Neuron (in vitro differentiated cells): ENCODE measurements around the gene UBE2L3.
A peak's percentile ranks its signal among the peaks of the same experiment; 100 is the strongest.

Experiments
- H2AFZ ChIP-seq: one replicate; pipeline ENCODE4 v1.6.1; 2013; ENCODE audit warnings: low read depth, mild to moderate bottlenecking, inconsistent platforms, low read length, moderate library complexity
- H3K27me3 ChIP-seq: one replicate; pipeline ENCODE4 v1.6.1; 2013; ENCODE audit warnings: low read length; ENCODE audit not compliant: insufficient read depth
- H3K36me3 ChIP-seq: one replicate; pipeline ENCODE4 v1.6.1; 2013; ENCODE audit warnings: low read length; ENCODE audit not compliant: insufficient read depth
- H3K4me1 ChIP-seq: one replicate; pipeline ENCODE4 v1.6.1; 2013; ENCODE audit warnings: low read length; ENCODE audit not compliant: insufficient read depth
- H3K4me3 ChIP-seq: 2 replicates; pipeline ENCODE4 v1.5.1; 2013; ENCODE audit warnings: mild to moderate bottlenecking, low read length, moderate library complexity
- H3K9me3 ChIP-seq: one replicate; pipeline ENCODE4 v1.6.1; 2013; ENCODE audit warnings: low read length

The UBE2L3 gene

DNA sequence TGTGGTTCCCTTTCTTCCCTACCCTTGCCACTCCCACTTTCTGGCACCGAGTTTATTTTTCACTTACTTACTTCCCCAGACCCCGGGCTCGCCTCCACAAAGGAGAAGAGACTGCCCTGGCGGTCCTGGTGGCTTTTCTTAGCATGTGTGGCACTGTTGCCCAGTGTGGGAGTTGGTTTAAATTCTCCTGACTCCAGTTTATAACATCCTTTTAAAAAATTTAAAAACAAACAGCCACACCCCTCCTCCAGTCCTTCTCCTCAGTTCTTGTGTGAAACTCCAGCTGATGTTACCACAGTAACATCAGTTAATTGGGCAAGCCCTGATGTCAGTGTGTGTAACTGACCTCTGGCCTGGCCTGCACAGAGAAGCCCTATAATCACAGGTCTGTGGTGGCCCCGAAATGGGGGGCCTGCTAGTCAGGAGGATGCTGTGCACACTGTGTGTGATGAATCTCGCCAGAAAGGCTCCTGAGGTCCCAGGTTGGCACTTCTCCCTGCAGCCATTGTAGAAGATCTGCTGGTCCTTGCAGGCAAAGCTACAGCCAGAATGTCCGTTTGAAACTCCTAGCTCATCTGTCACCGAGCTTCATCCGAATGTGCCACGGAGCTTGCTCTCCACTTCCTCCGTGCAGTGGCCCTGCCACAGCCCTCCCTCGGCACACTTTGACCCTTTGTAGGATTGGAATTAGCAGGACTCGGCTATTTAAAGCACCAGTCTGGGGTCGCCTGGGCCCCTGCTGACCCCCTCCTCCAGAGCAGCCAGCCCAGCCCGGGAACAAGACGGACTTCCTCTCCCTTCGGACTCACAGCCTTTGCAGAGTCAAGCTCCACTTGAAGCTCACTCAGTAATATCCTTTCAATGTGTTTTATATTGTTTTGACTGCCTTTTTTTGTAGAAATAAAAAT, 54.8 kb downstream of the UBE2L3 start:
- H3K4me3 ChIP-seq: no peak overlapping the region
- no peaks in the 10 kb centered on the region for H3K9me3 ChIP-seq
- peaks cover 25% of the 10 kb centered on the region for H3K36me3 ChIP-seq
- no peak overlapping the region for H2AFZ ChIP-seq
- no peaks in the 10 kb centered on the region for H3K27me3 ChIP-seq
- H3K4me1 ChIP-seq: peaks cover 8% of the 10 kb centered on the region

DNA sequence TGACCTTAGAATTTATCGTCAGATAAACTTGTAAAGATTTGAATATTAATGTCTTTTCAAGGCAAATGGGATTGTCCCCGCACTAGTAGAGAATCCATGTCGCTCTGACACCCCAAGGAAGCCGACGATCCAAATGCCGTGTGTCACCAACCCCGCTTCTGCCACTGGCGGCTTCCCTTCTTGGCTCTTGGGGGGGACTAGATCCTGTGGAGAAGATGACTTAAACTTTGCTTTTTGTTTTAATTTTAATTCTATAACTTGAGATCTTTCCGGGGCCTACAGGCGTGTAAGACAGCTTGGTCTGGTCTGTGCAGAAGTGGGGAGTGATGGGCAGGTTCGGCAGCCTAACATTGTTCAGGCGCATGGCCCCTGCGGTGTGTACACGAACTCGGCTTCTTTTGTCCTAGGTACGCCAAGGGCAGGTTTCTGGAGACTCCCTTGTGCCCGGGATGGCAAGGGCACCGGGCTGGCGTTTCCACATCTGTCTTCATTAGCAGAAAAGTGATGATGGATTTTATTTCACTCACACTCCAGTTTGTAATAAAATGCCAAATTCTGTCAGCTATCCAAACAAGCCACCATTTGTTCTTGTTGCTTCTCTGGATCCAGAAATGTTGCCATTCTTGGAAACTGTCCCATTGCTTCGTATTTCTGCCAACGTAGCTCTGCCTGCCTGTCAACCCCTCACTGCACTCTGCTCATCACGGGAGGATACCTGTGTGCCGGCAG, 55.6 kb downstream of the UBE2L3 start:
- peaks cover 30% of the 10 kb centered on the region for H3K36me3 ChIP-seq
- H3K27me3 ChIP-seq: no peaks in the 10 kb centered on the region
- peaks cover 8% of the 10 kb centered on the region for H3K4me1 ChIP-seq
- H3K4me3 ChIP-seq: no peak overlapping the region
- H2AFZ ChIP-seq: no peak overlapping the region
- H3K9me3 ChIP-seq: no peaks in the 10 kb centered on the region

DNA sequence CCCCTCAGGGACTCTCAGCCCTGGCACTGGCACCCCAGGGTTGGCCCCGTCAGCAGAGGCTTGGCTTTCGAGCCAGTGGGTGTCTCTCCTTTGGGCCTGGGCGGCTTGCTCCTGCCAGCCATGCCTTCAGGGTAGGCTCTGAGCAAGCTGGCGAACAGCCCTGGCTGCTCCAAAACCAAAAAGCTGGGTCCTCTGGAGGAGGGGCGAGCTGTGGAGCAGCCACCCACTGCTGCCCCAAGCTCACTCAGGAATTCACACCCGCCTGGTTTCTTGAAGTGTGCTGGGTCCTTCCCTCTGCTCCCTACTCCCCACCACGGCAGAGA, 56.1 kb downstream of the UBE2L3 start:
- Histone ChIP-seq H3K36me3 (peaks cover 32% of the 10 kb centered on the region), H3K9me3 (no peaks in the 10 kb centered on the region), H3K4me1 (peaks cover 8% of the 10 kb centered on the region), H3K4me3 (no peak overlapping the region), H3K27me3 (no peaks in the 10 kb centered on the region), H2AFZ (no peak overlapping the region)

DNA sequence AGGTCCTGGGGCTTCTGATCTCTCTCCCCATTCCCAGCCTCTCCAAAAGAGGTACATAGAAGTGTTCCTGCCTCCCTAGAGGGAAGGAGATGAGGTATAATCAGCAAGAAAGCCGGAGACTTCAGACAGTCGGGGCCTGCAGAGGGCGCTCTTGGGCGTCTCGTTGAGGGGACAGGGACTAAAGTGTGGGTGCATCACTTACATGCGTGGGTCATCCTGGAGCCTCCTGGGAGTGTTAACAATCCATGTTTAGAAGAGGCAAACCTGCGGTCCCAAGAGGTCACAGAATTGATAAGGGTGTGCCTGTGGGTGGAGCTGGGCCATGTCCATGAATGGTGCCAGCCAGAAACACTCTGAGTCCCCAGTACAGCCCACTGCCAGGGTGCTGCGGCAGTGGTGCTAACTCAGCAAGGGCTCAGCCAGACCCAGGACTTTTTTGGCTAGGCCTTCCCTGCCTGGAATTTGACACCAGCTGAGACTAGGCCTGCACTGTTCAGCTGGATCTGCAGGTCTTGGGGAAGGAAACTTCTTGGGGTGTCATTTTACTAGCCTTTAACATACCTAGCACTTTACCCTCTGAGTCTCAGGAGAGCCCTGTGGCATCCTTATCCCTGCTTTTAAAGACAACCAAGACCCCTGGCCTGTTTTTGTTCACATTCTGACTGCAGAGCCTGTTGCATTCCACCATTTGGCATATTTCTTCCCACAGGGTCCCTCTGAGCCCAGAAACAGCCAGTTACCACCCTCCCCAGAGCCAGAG, 56.8 kb downstream of the UBE2L3 start:
- Histone ChIP-seq H3K4me3 (no peak overlapping the region), H3K36me3 (peaks cover 30% of the 10 kb centered on the region), H3K9me3 (no peaks in the 10 kb centered on the region), H3K4me1 (peaks cover 8% of the 10 kb centered on the region), H3K27me3 (no peaks in the 10 kb centered on the region), H2AFZ (no peak overlapping the region)

DNA sequence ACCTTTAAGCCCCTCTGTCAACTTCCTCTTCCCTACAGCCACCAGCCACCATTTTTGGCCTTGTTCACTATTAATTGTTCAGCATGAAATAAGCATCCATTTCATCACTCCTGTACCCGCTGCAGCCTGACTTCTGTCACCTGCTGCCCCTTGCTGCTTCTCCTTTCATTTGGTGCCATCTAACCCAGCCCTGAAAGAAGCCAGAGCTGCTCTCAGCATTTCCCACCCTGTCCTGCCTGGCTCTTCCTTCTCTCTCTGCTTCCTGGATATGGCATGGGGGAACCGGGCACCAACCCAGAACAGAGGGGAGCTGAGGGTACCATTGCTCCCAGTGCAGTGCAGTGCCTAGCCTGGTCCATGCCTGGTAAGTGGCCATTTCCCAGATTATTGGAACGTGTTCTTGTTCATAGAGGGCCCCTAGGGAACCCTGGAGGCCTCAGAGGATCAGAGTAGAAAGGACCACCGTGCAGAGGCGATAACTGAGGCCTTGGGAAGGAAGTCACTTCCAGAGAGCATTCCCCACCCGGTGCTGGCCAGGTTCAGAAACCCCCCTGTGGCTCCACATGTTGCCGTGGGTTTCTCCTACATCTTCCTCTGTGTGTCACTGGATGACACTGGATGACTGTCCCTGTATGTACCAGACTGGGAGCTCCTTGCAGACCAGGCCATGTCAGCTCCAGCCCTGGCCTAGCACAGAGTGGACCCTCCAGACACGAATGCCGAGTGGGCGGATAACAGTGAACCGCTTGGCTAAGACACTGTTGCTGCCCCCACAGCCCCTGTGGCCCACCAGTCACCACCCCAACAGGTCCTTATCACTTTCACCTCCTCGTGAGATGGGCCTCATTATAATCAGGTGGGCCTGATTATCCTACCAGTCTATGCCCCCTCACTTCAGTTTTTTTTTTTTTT, 57.6 kb downstream of the UBE2L3 start:
- H3K36me3 ChIP-seq: peaks cover 28% of the 10 kb centered on the region

DNA sequence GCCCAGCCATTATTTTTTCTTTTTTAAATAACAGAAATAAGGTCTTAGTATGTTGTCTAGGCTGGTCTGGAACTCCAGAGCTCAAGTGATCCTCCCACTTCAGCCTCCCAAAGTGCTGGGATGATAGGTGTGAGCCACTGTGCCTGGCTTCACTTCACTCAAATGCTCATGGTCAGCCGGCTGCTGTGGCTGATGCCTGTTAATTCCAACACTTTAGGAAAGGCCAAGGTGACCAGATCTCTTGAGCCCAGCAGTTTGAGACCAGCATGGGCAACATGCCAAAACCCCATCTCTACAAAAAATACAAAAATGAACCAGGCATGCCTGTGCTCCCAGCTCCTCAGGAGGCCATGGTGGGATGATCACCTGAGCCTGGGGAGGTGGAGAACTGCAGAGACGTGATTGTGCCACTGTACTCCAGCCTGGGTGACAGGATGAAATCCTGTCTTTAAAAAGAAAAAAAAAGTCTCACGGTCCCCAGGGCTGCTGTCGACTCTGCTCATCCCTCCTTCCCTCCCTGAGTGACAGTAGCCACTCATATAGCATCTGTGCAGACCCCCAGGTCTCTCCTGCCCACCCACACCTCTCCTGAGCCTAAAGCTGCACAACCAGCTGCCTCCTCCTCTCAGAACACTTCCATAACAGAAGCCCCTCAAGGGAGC, 58.7 kb downstream of the UBE2L3 start:
- Histone ChIP-seq H3K9me3 (no peaks in the 10 kb centered on the region), H3K27me3 (no peaks in the 10 kb centered on the region), H3K36me3 (peaks cover 28% of the 10 kb centered on the region), H3K4me3 (no peak overlapping the region), H3K4me1 (peaks cover 8% of the 10 kb centered on the region), H2AFZ (no peak overlapping the region)

More for the DNA sequence above, 57.6 kb downstream of the UBE2L3 start:
- H3K27me3 ChIP-seq: no peaks in the 10 kb centered on the region
- H3K4me1 ChIP-seq: peaks cover 8% of the 10 kb centered on the region
- H3K9me3 ChIP-seq: no peaks in the 10 kb centered on the region
- H2AFZ ChIP-seq: no peak overlapping the region
- H3K4me3 ChIP-seq: no peak overlapping the region

DNA sequence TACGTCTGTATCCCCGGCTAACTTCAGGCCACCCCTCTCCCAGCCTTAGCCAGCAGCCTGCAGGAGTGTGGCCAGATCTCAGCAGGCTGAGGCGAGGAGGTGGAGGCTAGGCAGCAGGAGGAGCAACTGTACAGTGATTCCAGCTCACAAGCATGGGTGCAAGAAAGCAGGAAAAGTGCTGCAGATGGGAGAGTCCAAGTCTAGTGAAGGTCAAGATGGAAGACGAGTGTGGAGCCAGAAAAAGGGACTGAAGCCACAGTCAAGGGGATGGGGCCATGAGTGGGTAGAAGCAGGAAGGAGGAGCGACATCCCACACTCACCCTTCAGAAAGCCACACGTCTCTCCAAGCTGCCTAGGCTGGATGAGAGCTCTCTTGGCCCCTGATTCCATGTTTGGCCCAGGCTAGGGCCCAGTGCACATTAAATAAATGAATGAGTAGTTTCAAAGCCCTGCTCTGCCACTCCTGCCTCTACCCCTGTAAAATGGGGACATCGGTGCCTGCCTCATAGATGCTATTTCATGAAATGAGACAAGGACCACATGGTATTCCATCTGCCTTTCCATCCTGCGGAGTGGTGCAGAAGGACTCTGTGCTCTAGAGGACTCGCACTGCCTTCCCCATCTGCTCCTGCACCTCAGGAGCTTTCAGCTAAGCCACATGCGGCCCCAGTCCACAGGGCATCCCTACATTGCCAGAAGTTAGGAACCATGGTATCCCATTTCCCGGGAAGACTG, 59.4 kb downstream of the UBE2L3 start:
- Histone ChIP-seq H3K4me1 (peaks cover 8% of the 10 kb centered on the region), H2AFZ (no peak overlapping the region), H3K36me3 (peaks cover 26% of the 10 kb centered on the region), H3K9me3 (no peaks in the 10 kb centered on the region), H3K4me3 (no peak overlapping the region), H3K27me3 (no peaks in the 10 kb centered on the region)

DNA sequence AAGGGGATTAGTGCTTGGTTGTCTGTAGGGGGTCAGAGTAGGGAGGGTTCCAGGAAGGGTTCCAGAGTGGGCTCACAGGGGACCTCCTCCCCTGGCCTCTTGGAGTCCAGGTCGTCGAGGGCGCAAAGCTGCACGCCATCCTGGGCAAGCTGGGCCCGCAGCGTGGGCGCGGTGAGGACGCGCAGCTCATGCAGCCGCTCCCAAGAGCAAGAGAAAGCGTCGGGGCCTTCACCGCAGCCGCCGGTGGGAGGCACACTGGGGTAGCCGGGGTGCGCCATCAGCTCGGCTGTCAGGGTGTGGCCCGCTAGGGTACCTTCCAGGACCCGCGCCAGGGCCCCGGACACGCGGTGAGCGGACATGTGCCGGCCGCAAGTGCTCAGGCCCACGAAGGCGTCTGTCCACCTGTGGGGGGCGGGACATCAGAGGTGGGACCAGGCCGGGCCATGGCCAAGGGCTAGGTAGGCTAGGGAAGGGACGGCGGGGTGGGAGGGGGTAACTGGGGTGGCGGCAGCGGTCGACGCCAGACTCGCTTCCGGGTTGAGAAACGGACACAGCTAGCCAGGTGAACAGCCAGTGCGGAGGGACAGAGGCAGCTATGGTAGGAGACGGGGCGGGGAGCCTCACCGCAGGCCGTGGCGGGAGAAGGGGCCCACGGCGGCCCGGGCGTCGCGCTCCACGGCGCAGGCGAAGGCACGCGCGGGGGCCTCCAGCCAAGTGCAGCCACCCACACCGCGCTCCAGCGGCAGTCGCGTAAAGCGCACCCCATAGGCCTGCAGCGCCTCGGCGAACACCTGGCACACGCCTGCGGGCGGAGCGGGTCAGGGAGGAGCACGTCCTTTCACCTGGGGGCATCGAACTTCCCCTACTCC, 61.1 kb downstream of the UBE2L3 start:
- H3K4me3 ChIP-seq: peak overlapping the region; percentile 95
- H3K4me1 ChIP-seq: no peaks in the 10 kb centered on the region
- H3K27me3 ChIP-seq: no peaks in the 10 kb centered on the region
- no peak overlapping the region for H2AFZ ChIP-seq
- peaks cover 9% of the 10 kb centered on the region for H3K36me3 ChIP-seq
- H3K9me3 ChIP-seq: no peaks in the 10 kb centered on the region

DNA sequence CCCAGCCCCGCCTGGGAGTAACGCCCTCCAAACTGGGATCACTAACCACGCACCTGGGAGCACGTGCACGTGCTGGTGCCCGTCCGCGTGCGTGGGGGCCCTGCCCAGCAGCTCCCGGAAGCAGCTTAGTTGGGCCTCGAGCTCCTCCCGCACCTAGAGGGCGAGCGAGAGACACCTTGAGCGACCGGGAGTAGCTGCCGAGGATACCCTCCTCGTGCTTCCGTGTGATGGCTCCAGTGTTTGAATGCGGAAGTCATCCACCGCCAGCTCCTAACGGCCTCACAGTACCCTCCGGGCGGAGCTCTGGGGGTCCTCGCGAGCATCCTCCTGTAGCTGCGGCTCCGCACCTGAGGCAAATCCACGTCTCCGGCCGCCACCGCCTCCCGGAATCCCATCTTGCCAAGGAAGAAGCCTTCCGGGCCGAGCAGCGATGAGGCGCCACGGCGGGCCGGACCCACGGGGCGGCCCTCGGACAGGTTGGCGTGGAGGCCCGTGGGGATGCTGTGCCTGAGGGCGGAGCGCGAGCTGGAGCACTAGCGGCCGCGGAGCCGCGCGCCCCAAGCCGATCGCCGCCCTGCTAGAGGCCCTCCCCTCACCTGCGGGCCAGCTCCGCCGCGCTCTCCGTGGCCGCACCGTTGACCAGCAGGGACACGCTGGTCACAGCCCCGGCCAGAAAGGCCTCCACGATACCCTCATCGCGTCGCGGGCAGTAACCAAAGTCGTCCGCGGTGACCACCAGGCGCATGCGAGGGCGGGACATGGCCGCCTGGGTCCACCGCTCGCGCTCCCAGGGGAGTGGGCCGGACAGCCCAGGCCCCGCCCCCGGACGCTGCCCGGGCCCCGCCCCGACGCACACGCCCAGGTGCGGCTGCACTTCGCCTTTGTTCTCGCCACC, 62.0 kb downstream of the UBE2L3 start, which contains the start of gene YDJC:
Gene YDJC (minus strand): TSS at position 768 of the 895 bp plus-strand sequence. CDS start 8 bp downstream, at position 760.
- H3K4me3 ChIP-seq: peak within 1 kb of the TSS; percentile 95
- H2AFZ ChIP-seq: peak within 1 kb of the TSS; percentile 61
- H3K4me1 ChIP-seq: no peaks in the 10 kb centered on the region
- H3K9me3 ChIP-seq: no peaks in the 10 kb centered on the region
- peaks cover 9% of the 10 kb centered on the region for H3K36me3 ChIP-seq
- no peaks in the 10 kb centered on the region for H3K27me3 ChIP-seq

DNA sequence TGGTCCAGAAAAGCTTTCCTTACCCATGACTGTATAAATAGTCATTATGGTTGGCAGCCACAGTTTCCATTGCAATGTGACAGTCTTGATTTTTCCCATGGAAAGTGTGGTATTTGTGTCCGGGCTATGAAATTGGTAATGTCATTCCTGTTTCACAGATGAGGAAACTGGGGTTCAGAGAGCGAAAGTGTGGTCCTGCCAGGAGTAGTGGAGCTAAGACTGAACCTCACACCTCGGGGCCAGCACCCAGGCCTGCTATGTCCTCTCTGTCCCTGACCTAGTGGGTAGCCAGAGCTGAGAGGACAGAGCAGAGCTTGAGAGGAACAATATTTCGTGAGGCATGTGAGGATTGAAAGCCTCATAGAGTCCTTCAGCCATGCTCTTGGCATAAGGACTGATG, 63.5 kb downstream of the UBE2L3 start:
- Histone ChIP-seq H3K4me1 (no peaks in the 10 kb centered on the region), H3K36me3 (peaks cover 9% of the 10 kb centered on the region), H3K9me3 (no peaks in the 10 kb centered on the region), H3K27me3 (no peaks in the 10 kb centered on the region), H3K4me3 (no peak overlapping the region), H2AFZ (no peak overlapping the region)
